Esophagus squamous epithelium (tissue), 5 donors: ENCODE measurements around the gene ARVCF. TPM values are rescaled to one million over a fixed set of nuclear protein-coding genes. Genes with fewer than 3 reads are reported as not detected.
"Not testable (repeated sequence)": the region's sequence is repeated elsewhere in the genome, so short reads cannot be mapped to it uniquely, and the experiment has no call there.

Experiments used
- DNase-seq: peaks from one replicate; lab custom pipeline; 2025; lab: John Stamatoyannopoulos, UW
- H3K27ac ChIP-seq, 4 donors: fragments of 200-600 bp; sonication (generic); one replicate each; pipeline ENCODE4 v1.5.1; 2016 to 2019; ENCODE audit warnings: mild to moderate bottlenecking in 1 of 4
- H3K27me3 ChIP-seq, 4 donors: fragments of 200-600 bp; sonication (generic); 1 replicate in 3 of 4; 2 replicates in 1 of 4; pipeline versions ENCODE4 v1.5.1 to v1.6.0; 2017 to 2021; ENCODE audit warnings: antibody characterized with exemption in 1 of 4
- H3K36me3 ChIP-seq, 3 donors: fragments of 200-600 bp; sonication (generic); one replicate each; pipeline ENCODE4 v1.5.1; 2016 to 2019
- H3K4me1 ChIP-seq, 3 donors: fragments of 200-600 bp; sonication (generic); one replicate each; pipeline ENCODE4 v1.5.1; 2017 to 2019
- H3K4me3 ChIP-seq, 4 donors: fragments of 200-600 bp; sonication (generic); 1 replicate in 3 of 4; 2 replicates in 1 of 4; pipeline ENCODE4 v1.5.1; 2016 to 2019; ENCODE audit warnings: mild to moderate bottlenecking in 2 of 4, moderate library complexity in 1 of 4
- H3K9me3 ChIP-seq, 3 donors: fragments of 200-600 bp; sonication (generic); one replicate each; pipeline ENCODE4 v1.5.1; 2016 to 2019
- POLR2A ChIP-seq, 4 donors: fragments of 450-650 bp; IDR thresholded peaks; one replicate each; pipeline ENCODE4 v1.6.1; 2017; ENCODE audit warnings: antibody characterized with exemption in 4 of 4, mild to moderate bottlenecking in 4 of 4, moderate library complexity in 3 of 4
- WGBS, 2 donors: methylation state at CpG; one replicate each; pipeline ENCODE4 v1.1.5; 2018; 5-methylcytosine and 5-hydroxymethylcytosine counted together
- intact Hi-C: fragments of 100-400 bp; cut with DNase I; formaldehyde crosslinking; loops from one replicate; pipeline ENCODE4 v1.15.0; 2022
- small RNA-seq, 4 donors: library from RNA; depleted of rRNA; stranded (forward); fragments of <200 nt; gene quantifications; one replicate each; pipeline ENCODE3, GENCODE V24; 2016
- total RNA-seq, 4 donors: library from RNA; depleted of rRNA; stranded (reverse); fragments of >200 nt; gene quantifications; one replicate each; pipeline ENCODE4 v1.1.0, GENCODE V29; 2016
- TF ChIP-seq, protein P1 (sequence below), 6 experiments: fragments of 450-650 bp in 4 of 6; fragments of 200-600 bp in 2 of 6; sonication (generic) in 2 of 6; IDR thresholded peaks; one replicate each; pipeline ENCODE4 v1.5.1; 2016 to 2019; ENCODE audit warnings: antibody characterized with exemption in 6 of 6, mild to moderate bottlenecking in 4 of 6, moderate library complexity in 4 of 6
- donor health status: DM: yes; HTN: yes; CAD: no.

Gene ARVCF
- total RNA-seq, 4 donors from 2014 or later, result 3.1 to 10.9 (median 7.1) TPM

DNA sequence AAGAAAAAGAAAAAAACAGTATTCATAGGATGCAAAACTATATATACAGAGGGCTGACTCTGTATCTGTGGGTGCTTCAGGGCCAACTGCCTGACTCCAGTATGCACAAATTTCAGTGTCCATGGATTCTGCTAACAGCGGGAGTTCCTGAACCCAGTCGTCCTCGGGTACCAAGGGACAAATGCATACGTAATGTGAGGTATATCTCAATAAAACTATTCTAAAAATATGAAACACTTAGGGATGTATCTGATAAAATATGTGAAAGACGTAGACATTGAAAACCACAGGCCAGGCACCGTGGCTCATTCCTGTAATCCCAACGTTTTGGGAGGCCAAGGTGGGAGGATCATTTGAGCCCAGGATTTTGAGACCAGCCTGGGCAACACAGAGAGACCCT is 88.9 kb downstream of the ARVCF start:
- intact Hi-C loops, result no loop called here
- 79 to 81% methylated on average over 7 of the region's 7 CpGs for WGBS, 2 donors
- no peaks in the 10 kb centered on the region for H3K4me1 ChIP-seq
- no peaks in the 10 kb centered on the region for H3K27me3 ChIP-seq
- no peak for DNase-seq
- TF ChIP-seq POLR2A (IDR thresholded peaks at IDR 0.05), result no peak
- TF ChIP-seq, protein P1, sequence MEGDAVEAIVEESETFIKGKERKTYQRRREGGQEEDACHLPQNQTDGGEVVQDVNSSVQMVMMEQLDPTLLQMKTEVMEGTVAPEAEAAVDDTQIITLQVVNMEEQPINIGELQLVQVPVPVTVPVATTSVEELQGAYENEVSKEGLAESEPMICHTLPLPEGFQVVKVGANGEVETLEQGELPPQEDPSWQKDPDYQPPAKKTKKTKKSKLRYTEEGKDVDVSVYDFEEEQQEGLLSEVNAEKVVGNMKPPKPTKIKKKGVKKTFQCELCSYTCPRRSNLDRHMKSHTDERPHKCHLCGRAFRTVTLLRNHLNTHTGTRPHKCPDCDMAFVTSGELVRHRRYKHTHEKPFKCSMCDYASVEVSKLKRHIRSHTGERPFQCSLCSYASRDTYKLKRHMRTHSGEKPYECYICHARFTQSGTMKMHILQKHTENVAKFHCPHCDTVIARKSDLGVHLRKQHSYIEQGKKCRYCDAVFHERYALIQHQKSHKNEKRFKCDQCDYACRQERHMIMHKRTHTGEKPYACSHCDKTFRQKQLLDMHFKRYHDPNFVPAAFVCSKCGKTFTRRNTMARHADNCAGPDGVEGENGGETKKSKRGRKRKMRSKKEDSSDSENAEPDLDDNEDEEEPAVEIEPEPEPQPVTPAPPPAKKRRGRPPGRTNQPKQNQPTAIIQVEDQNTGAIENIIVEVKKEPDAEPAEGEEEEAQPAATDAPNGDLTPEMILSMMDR (IDR thresholded peaks at IDR 0.05), result no peak
- H3K4me3 ChIP-seq, result no peak overlapping the region
- peaks cover 0 to 22% (median 0%) of the 10 kb centered on the region in 3 donors for H3K36me3 ChIP-seq
- H3K9me3 ChIP-seq, result no peaks in the 10 kb centered on the region
- no peak overlapping the region for H3K27ac ChIP-seq

DNA sequence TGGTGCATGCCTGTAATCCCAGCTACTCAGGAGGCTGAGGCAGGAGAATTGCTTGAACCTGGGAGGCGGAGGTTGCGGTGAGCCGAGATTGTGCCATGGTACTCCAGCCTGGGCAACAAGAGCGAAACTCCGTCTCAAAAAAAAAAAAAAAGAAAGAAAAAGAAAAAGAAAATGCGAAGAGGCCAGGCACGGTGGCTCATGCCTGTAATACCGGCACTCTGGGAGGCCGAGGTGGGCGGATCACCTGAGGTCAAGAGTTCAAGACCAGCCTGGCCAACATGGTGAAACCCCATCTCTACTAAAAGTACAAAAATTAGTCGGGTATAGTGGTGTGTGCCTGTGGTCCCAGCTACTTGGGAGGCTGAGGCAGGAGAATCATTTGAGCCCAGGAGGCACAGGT is 90.6 kb downstream of the ARVCF start:
- H3K4me3 ChIP-seq, H3K27me3 ChIP-seq, DNase-seq, H3K9me3 ChIP-seq, H3K27ac ChIP-seq, H3K4me1 ChIP-seq, intact Hi-C loops: not testable (repeated sequence)
- WGBS, 2 donors, result 87% methylated on average over 6 to 9 of the region's 11 CpGs
- peaks cover 0 to 22% (median 0%) of the 10 kb centered on the region in 3 donors for H3K36me3 ChIP-seq

DNA sequence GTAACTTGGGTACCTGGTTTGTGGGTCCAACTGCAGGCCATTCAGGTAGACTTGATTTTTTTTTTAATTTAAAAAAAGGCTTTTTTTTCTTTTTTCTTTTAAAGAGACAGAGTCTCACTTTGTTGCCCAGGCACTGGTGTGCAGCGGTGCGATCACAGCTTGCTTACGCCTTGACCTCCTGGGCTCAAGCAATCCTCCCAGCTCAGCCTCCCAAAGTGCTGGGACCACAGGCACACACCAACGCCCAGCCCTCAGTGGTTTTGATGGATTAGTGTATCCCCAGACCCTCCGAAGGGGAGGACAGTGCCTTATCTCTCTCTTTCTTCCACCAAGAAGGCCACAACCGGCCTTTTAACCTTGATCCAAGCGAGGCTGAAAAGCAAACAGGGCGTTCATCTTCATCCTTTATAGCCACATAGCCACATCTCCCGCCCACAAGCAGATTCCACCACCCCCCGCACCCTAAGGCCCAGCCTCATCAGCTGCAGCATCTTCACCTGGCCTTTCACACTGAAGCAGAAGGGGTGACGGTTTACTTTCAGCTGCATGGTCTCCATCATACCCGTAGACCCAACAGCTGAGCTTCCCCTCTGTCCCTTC is 92.6 kb downstream of the ARVCF start:
- intact Hi-C loops, result no loop called here
- Histone ChIP-seq H3K4me3 (no peak overlapping the region), H3K27me3 (no peaks in the 10 kb centered on the region), H3K4me1 (no peaks in the 10 kb centered on the region), H3K27ac (no peak overlapping the region), H3K9me3 (no peaks in the 10 kb centered on the region), H3K36me3 (peaks cover 0 to 17% (median 0%) of the 10 kb centered on the region in 3 donors)
- TF ChIP-seq, protein P1 (IDR thresholded peaks at IDR 0.05), result no peak
- TF ChIP-seq POLR2A (IDR thresholded peaks at IDR 0.05), result no peak
- no peak for DNase-seq
- 85 to 88% methylated on average over 11 of the region's 12 CpGs for WGBS, 2 donors

DNA sequence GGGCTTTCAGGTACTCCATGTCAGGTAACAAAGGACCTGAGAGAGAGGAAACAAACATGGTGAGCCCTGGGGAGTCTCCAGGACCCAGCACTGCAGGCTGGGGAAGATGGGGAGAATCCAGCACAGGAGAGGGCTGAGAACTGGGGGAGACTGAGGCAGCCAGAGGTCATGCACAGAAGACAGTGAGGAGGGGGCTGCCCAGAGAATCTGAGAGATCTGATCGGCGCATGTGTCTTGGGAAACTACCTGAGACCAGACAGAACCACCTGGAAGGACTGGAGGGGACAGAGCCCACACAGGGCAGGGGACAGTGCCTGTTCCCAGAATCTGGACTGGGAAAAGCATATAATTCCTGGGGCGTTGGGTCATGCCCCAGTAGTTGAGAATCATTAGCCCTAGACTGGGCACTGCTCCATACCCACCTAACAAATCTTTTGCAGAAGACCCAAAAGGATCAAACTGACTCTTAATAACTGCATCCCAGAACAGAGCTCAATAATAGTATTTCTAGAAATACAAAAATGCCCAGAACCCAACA is 95.0 kb downstream of the ARVCF start:
- H3K9me3 ChIP-seq, result no peaks in the 10 kb centered on the region
- H3K27ac ChIP-seq, result no peak overlapping the region
- peaks cover 11 to 34% (median 16%) of the 10 kb centered on the region in 3 donors for H3K36me3 ChIP-seq
- 57 to 93% methylated on average over 3 of the region's 3 CpGs for WGBS, 2 donors
- TF ChIP-seq POLR2A (IDR thresholded peaks at IDR 0.05), result no peak
- DNase-seq, result no peak
- H3K4me3 ChIP-seq, result no peak overlapping the region
- no peaks in the 10 kb centered on the region for H3K4me1 ChIP-seq
- intact Hi-C loops, result no loop called here
- no peaks in the 10 kb centered on the region for H3K27me3 ChIP-seq

Small RNAs within 50 kb of the gene (small RNA-seq; reads per million reads assigned to genes)
- 1.8 to 4.6 (median 3.1) reads per million in 4 donors for gene MIR185

Other genes with a start within 250 kb of the ARVCF start
- 1 to 10 TPM; 5.7 to 8.5 (median 6.4) TPM for gene GNB1L, start 161.9 kb downstream of the ARVCF start, total RNA-seq
- gene RTL10, start 161.9 kb downstream of the ARVCF start, total RNA-seq, result 10 to 100 TPM in 2 of 4 donors, 1 to 10 TPM in 2; 9.4 to 18.2 (median 11.4) TPM
- gene COMT, start 75.1 kb downstream of the ARVCF start, total RNA-seq, result 100 to 1,000 TPM; 210 to 422 (median 234) TPM
- gene TXNRD2, start 75.0 kb downstream of the ARVCF start, total RNA-seq, result 10 to 100 TPM in 2 of 4 donors, 1 to 10 TPM in 2; 8.0 to 11.3 (median 10.4) TPM
- gene TANGO2, start 4.3 kb upstream of the ARVCF start, total RNA-seq, result 10 to 100 TPM; 14.0 to 28.2 (median 17.6) TPM
- gene DGCR8, start 63.4 kb upstream of the ARVCF start, total RNA-seq, result 10 to 100 TPM; 13.7 to 33.8 (median 18.7) TPM
- gene RANBP1, start 99.3 kb upstream of the ARVCF start, total RNA-seq, result 100 to 1,000 TPM; 178 to 358 (median 212) TPM
- 10 to 100 TPM; 30.9 to 58.6 (median 41.3) TPM for gene TRMT2A, start 100.4 kb upstream of the ARVCF start, total RNA-seq
- gene ZDHHC8, start 115.0 kb upstream of the ARVCF start, total RNA-seq, result 10 to 100 TPM; 14.7 to 22.9 (median 18.6) TPM
- gene CCDC188, start 134.2 kb upstream of the ARVCF start, total RNA-seq, result 1 to 10 TPM in 1 of 4 donors, not detected in 3; 2.1 TPM